WTC11 (cell line): ENCODE data around the gene SRGAP1.

ENCODE experiments used
- FOXK1 ChIP-seq: sonication (generic); formaldehyde crosslinking; IDR thresholded peaks from 2 replicates; pipeline ENCODE4 v1.8.0; 2022; ENCODE audit warnings: mild to moderate bottlenecking, moderate library complexity, missing genetic modification reagents
- GTF2I ChIP-seq: fragments of 250-450 bp; sonication (Bioruptor Pico); conservative IDR thresholded peaks from 2 replicates; pipeline ENCODE4 v1.4.0; 2021; ENCODE audit warnings: mild to moderate bottlenecking
- IRF2 ChIP-seq: sonication (generic); formaldehyde crosslinking; IDR thresholded peaks from 2 replicates; pipeline ENCODE4 v1.8.0; 2022; ENCODE audit warnings: low read depth, missing genetic modification reagents, borderline replicate concordance
- MXD4 ChIP-seq: fragments of 250-450 bp; sonication (Bioruptor Pico); IDR thresholded peaks from 2 replicates; pipeline ENCODE4 v1.8.0; 2021; ENCODE audit warnings: mild to moderate bottlenecking, moderate library complexity, borderline replicate concordance
- TCF7 ChIP-seq: sonication (generic); formaldehyde crosslinking; IDR thresholded peaks from 2 replicates; pipeline ENCODE4 v1.8.0; 2022; ENCODE audit warnings: mild to moderate bottlenecking, low read depth, missing genetic modification reagents, moderate library complexity
- ZNF121 ChIP-seq: sonication (generic); formaldehyde crosslinking; IDR thresholded peaks from 2 replicates; pipeline ENCODE4 v1.8.0; 2023; ENCODE audit warnings: missing genetic modification reagents
- TF ChIP-seq, protein P1 (sequence below): fragments of 200-600 bp; IDR thresholded peaks from 2 replicates; pipeline ENCODE4 v1.8.0; 2022; ENCODE audit warnings: antibody characterized with exemption

DNA sequence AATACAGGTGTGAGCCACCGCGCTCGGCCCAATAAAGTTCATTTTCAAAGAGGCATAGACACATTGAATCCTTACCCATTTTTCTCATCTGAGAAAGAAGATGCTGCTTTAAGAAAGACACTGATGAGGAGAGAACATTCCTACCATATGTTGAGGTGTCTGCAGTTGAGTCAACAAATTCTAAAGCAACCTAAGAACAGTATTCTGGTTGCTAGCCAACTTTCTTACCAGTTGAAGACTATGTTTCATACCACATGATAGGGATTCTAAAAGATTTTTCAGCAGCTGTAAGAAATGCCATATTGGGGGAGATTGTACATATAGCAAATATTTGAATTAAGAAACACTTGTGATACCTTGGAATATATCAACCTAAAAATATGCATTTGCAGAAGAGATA, 160.1 kb downstream of the SRGAP1 start:
- TF ChIP-seq ZNF121 (no peak), IRF2 (CRISPR knock-in tag) (no peak), TCF7 (no peak), MXD4 (CRISPR knock-in tag) (no peak), FOXK1 (CRISPR knock-in tag) (no peak), GTF2I (no peak)
- TF ChIP-seq, protein P1, sequence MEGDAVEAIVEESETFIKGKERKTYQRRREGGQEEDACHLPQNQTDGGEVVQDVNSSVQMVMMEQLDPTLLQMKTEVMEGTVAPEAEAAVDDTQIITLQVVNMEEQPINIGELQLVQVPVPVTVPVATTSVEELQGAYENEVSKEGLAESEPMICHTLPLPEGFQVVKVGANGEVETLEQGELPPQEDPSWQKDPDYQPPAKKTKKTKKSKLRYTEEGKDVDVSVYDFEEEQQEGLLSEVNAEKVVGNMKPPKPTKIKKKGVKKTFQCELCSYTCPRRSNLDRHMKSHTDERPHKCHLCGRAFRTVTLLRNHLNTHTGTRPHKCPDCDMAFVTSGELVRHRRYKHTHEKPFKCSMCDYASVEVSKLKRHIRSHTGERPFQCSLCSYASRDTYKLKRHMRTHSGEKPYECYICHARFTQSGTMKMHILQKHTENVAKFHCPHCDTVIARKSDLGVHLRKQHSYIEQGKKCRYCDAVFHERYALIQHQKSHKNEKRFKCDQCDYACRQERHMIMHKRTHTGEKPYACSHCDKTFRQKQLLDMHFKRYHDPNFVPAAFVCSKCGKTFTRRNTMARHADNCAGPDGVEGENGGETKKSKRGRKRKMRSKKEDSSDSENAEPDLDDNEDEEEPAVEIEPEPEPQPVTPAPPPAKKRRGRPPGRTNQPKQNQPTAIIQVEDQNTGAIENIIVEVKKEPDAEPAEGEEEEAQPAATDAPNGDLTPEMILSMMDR, result no peak
